Activated T-helper 1 cell treated with anti-CD3 and anti-CD28 coated beads, Interleukin-12 subunit alpha, Interleukin-12 subunit beta, Interleukin-2, Interleukin-4 antibody, amounts not matched to agents 30 ng/mL and 10 ng/mL and 1 ng/mL, durations not matched to agents 14 hours and 24 hours and 36 hours (primary cell): ENCODE measurements around the gene FITM1. TPM values are rescaled to one million over a fixed set of nuclear protein-coding genes. Genes with fewer than 3 reads are reported as not detected.
A peak's percentile ranks its signal among the peaks of the same experiment; 100 is the strongest.

ENCODE experiments used
- DNase-seq: peaks from one replicate; pipeline ENCODE4 v3.0.0; 2021; ENCODE audit warnings: low spot score
- H3K27ac Mint-ChIP-seq: one replicate; pipeline ENCODE4 v1.8.0; 2021; ENCODE audit warnings: mild to moderate bottlenecking, mixed read lengths
- H3K27me3 Mint-ChIP-seq: one replicate; pipeline ENCODE4 v1.8.0; 2022; ENCODE audit warnings: mild to moderate bottlenecking, moderate library complexity, mixed read lengths; ENCODE audit not compliant: insufficient read depth
- H3K36me3 Mint-ChIP-seq: one replicate; pipeline ENCODE4 v1.8.0; 2021; ENCODE audit warnings: low read depth, mixed read lengths
- H3K4me1 Mint-ChIP-seq: one replicate; pipeline ENCODE4 v1.8.0; 2021; ENCODE audit warnings: low read depth, mixed read lengths
- H3K4me3 Mint-ChIP-seq: one replicate; pipeline ENCODE4 v1.8.0; 2021; ENCODE audit warnings: mild to moderate bottlenecking, moderate library complexity, mixed read lengths
- H3K9me3 Mint-ChIP-seq: one replicate; pipeline ENCODE4 v1.8.0; 2021; ENCODE audit warnings: mixed read lengths
- intact Hi-C: fragments of 100-400 bp; cut with micrococcal nuclease; formaldehyde crosslinking; loops from one replicate; pipeline ENCODE4 v1.15.1; 2024
- total RNA-seq: library from RNA; stranded (reverse); gene quantifications from 2 replicates; pipeline ENCODE4 v1.2.3, GENCODE V29; 2022

Gene FITM1
- total RNA-seq, 1 donor from 2014 or later: 0.26 TPM

DNA sequence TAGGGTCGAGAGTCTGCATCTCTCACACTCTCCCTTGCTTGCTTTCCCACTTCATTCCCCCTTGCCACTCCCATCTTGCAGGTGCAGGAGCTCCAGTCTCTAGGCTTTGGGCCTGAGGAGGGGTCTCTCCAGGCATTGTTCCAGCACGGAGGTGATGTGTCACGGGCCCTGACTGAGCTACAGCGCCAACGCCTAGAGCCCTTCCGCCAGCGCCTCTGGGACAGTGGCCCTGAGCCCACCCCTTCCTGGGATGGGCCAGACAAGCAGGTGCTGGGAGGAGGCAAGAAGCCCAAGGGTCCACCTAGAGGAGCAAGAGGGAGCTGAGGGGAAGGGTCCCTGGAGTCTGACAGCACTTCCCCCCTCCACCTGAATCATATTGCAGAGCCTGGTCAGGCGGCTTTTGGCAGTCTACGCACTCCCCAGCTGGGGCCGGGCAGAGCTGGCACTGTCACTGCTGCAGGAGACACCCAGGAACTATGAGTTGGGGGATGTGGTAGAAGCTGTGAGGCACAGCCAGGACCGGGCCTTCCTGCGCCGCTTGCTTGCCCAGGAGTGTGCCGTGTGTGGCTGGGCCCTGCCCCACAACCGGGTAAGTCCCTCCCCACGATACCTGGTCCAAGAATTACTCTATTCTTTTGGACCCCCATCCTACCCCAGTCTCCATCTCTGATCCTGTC lies 21.1 kb downstream of the FITM1 start:
- Mint-ChIP-seq H3K4me3 (no peak overlapping the region), H3K4me1 (peaks cover 28% of the 10 kb centered on the region), H3K36me3 (peaks cover 49% of the 10 kb centered on the region), H3K9me3 (no peaks in the 10 kb centered on the region), H3K27me3 (no peaks in the 10 kb centered on the region), H3K27ac (no peak overlapping the region)
- intact Hi-C loops: no loop called here
- DNase-seq: no peak

- H3K27ac Mint-ChIP-seq: no peak overlapping the region
- H3K27me3 Mint-ChIP-seq: no peaks in the 10 kb centered on the region
- peaks cover 16% of the 10 kb centered on the region for H3K4me1 Mint-ChIP-seq
Measured at GRCh38 chr14:24155100-24155499, 24.6 kb downstream of the FITM1 start.

DNA sequence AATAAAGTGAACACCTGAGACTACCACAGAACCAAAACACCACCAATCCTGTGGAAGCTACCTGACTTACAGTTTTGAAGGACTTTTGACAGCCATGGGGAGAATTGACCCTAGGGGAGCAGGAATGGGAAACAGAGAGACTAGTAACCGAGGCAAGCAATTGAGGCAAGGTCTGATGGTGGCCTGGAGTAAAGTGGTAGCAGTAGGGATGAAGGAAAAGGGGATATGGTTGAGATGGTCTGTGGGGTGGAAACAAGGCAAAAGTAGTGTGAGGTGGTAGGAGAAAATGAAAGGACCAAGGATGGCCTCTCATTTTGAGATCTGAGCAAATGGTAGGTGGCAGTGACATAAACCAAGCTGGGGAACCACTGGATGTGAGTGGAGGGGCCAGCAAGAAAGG lies 26.4 kb downstream of the FITM1 start:
- H3K4me3 Mint-ChIP-seq: no peak overlapping the region
- peaks cover 21% of the 10 kb centered on the region for H3K4me1 Mint-ChIP-seq
- H3K9me3 Mint-ChIP-seq: no peaks in the 10 kb centered on the region
- H3K36me3 Mint-ChIP-seq: peaks cover 48% of the 10 kb centered on the region
- intact Hi-C loops: no loop called here
- H3K27me3 Mint-ChIP-seq: peaks cover 4% of the 10 kb centered on the region
- peak overlapping the region; percentile 59 for H3K27ac Mint-ChIP-seq
- DNase-seq: no peak

More at GRCh38 chr14:24155100-24155499, 24.6 kb downstream of the FITM1 start:
- Mint-ChIP-seq H3K36me3 (peaks cover 53% of the 10 kb centered on the region), H3K4me3 (no peak overlapping the region), H3K9me3 (no peaks in the 10 kb centered on the region)
- intact Hi-C loops: no loop called here
- DNase-seq: no peak

- Mint-ChIP-seq H3K27ac (peak overlapping the region; percentile 59), H3K4me3 (no peak overlapping the region), H3K36me3 (peaks cover 49% of the 10 kb centered on the region), H3K27me3 (peaks cover 4% of the 10 kb centered on the region), H3K4me1 (peaks cover 26% of the 10 kb centered on the region), H3K9me3 (no peaks in the 10 kb centered on the region)
- DNase-seq: no peak
- intact Hi-C loops: no loop called here
Measured at GRCh38 chr14:24157331-24157730, 26.9 kb downstream of the FITM1 start.

GRCh38 chr14:24159777-24160498 lies 29.5 kb downstream of the FITM1 start:
- Mint-ChIP-seq H3K4me1 (peaks cover 48% of the 10 kb centered on the region), H3K4me3 (peak overlapping the region; percentile 47), H3K27me3 (peaks cover 4% of the 10 kb centered on the region), H3K27ac (peak overlapping the region; percentile 99), H3K36me3 (peaks cover 59% of the 10 kb centered on the region), H3K9me3 (no peaks in the 10 kb centered on the region)
- intact Hi-C loops: loop anchor here (2.0 to 5.0 kb wide), 2 partner anchors 107 to 272 kb away; partner anchors contain the start of gene CARMIL3
- no peak for DNase-seq

GRCh38 chr14:24160499-24160849 lies 30.0 kb downstream of the FITM1 start:
- Mint-ChIP-seq H3K36me3 (peaks cover 64% of the 10 kb centered on the region), H3K4me3 (peak overlapping the region; percentile 47), H3K27me3 (peaks cover 4% of the 10 kb centered on the region), H3K4me1 (peaks cover 53% of the 10 kb centered on the region), H3K27ac (peak overlapping the region; percentile 99), H3K9me3 (no peaks in the 10 kb centered on the region)
- no peak for DNase-seq
- intact Hi-C loops: loop anchor here (2.0 to 5.0 kb wide), 2 partner anchors 108 to 272 kb away; partner anchors contain the start of gene CARMIL3

- Mint-ChIP-seq H3K9me3 (no peaks in the 10 kb centered on the region), H3K27me3 (peaks cover 4% of the 10 kb centered on the region), H3K27ac (peak within 1 kb of the TSS; percentile 99), H3K4me1 (peaks cover 60% of the 10 kb centered on the region), H3K4me3 (peak within 1 kb of the TSS; percentile 99), H3K36me3 (peaks cover 64% of the 10 kb centered on the region)
- intact Hi-C loops: loop anchor here (1.0 to 5.0 kb wide), 15 partner anchors 8 to 271 kb away; partner anchors contain the start of genes CARMIL3, CHMP4A, DHRS1 and EMC9
- DNase-seq: peak; percentile 98
Measured at GRCh38 chr14:24160850-24161804, 30.7 kb downstream of the FITM1 start, which contains the start of gene IRF9. TSS of gene IRF9 (plus strand) at chr14:24161265. CDS start at chr14:24162145, 880 bp downstream.

- H3K4me1 Mint-ChIP-seq: peaks cover 66% of the 10 kb centered on the region
- H3K27me3 Mint-ChIP-seq: peaks cover 4% of the 10 kb centered on the region
- peak overlapping the region; percentile 99 for H3K27ac Mint-ChIP-seq
- H3K4me3 Mint-ChIP-seq: peak overlapping the region; percentile 99
- H3K9me3 Mint-ChIP-seq: no peaks in the 10 kb centered on the region
- peaks cover 62% of the 10 kb centered on the region for H3K36me3 Mint-ChIP-seq
- DNase-seq: no peak
- intact Hi-C loops: loop anchor here (5.0 kb wide), 1 partner anchor 270 kb away; no protein-coding TSS in a partner anchor
Measured at GRCh38 chr14:24162093-24162492, 31.6 kb downstream of the FITM1 start.

- Mint-ChIP-seq H3K4me1 (peaks cover 77% of the 10 kb centered on the region), H3K27ac (peak overlapping the region; percentile 60)
Measured at GRCh38 chr14:24164518-24164991, 34.1 kb downstream of the FITM1 start.

GRCh38 chr14:24165785-24166184 lies 35.3 kb downstream of the FITM1 start:
- Mint-ChIP-seq H3K36me3 (peaks cover 59% of the 10 kb centered on the region), H3K27ac (peak overlapping the region; percentile 6), H3K4me3 (no peak overlapping the region), H3K27me3 (peaks cover 3% of the 10 kb centered on the region), H3K4me1 (peaks cover 70% of the 10 kb centered on the region), H3K9me3 (no peaks in the 10 kb centered on the region)
- no peak for DNase-seq
- intact Hi-C loops: no loop called here

More at GRCh38 chr14:24164518-24164991, 34.1 kb downstream of the FITM1 start:
- Mint-ChIP-seq H3K4me3 (peak overlapping the region; percentile 99), H3K36me3 (peaks cover 63% of the 10 kb centered on the region), H3K9me3 (no peaks in the 10 kb centered on the region), H3K27me3 (peaks cover 4% of the 10 kb centered on the region)
- intact Hi-C loops: loop anchor here (5.0 kb wide), 1 partner anchor 268 kb away; no protein-coding TSS in a partner anchor
- DNase-seq: no peak

DNA sequence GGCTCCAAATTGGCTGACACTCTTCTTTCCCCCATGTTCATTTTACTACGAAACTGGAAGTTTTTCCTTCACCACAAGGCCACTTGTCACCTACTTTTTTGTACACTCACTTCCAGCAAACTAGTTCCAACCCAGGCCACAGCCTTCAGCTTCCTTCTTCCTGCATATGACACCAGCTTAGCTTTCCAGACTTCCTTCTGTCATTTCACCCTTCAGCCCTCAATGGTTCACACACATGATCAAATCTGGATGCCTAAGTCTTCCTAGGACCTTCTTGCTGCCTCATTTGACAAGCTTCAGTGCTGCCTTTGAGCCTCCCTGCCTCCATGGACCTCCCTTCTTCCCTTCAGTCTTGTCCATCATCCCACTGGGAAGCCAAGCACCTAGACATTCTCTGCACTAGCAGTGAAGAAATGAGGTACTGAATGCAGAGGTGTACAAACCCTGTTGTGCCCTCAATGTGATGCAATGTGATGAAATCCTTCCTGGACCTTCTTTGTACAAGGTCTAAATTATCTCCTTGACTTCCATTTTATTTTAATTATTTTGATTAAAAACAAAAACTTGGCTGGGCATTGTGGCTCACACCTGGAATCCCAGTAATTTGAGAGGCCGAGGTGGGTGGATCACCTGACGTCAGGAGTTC lies 37.1 kb downstream of the FITM1 start:
- DNase-seq: no peak
- H3K36me3 Mint-ChIP-seq: peaks cover 50% of the 10 kb centered on the region
- no peak overlapping the region for H3K4me3 Mint-ChIP-seq
- H3K27ac Mint-ChIP-seq: peak overlapping the region; percentile 75
- peaks cover 60% of the 10 kb centered on the region for H3K4me1 Mint-ChIP-seq
- H3K27me3 Mint-ChIP-seq: no peaks in the 10 kb centered on the region
- no peaks in the 10 kb centered on the region for H3K9me3 Mint-ChIP-seq
- intact Hi-C loops: no loop called here
